ENCODE measurements around the gene DMD. TPM values are rescaled to one million over a fixed set of nuclear protein-coding genes. Genes with fewer than 3 reads are reported as not detected.

The DMD gene
- total and polyA plus RNA-seq, 2 donors (not counting 1 experiment from before 2014, with no cell fraction given): 2.0 to 51.8 TPM

DNA sequence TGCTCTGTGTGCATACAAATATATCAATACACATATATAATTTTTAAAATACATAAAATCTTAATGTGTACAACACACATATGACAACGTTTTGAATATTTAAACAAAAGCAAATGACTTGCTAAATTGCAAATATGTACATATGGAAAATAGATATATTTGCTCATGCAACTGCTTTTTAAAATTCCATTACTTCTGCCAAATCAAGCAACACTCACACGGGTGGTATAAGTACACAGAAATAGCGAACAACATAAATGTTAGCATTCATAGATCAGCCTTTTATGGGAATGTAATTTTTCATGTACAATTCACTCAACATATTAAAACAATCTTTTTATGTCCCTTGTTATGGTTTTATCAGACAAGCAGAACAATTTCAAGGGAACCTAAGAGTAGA, 116.3 kb downstream of the DMD start:
- Histone ChIP-seq H2AFZ (ENCODE audit: insufficient read depth, low read depth, low read length, poor library complexity, severe bottlenecking) (no peak overlapping the region), H3K4me2 (replicated peaks; ENCODE audit: low read depth, low read length, poor library complexity, severe bottlenecking) (no peak overlapping the region), H3K36me3 (replicated peaks in 1 of 2; ENCODE audit: control extremely low read depth in 1 of 2, control insufficient read depth in 1 of 2, extremely low read depth in 1 of 2, insufficient read depth in 2 of 2, low read length in 1 of 2) (no peaks in the 10 kb centered on the region), H3K79me2 (ENCODE audit: control insufficient read depth, insufficient read depth, low read length) (no peaks in the 10 kb centered on the region), H3K27ac (ENCODE audit: low read length in 2 of 2) (no peak overlapping the region), H3K4me3 (ENCODE audit: control extremely low read depth in 1 of 5, extremely low read depth in 1 of 5, insufficient read depth in 1 of 5, low read depth in 2 of 5, low read length in 4 of 5) (no peak overlapping the region), H3K9me3 (ENCODE audit: control extremely low read depth in 1 of 3, control insufficient read depth in 2 of 3, insufficient read depth in 1 of 3, low read length in 2 of 3) (no peaks in the 10 kb centered on the region), H3K27me3 (replicated peaks in 1 of 4; ENCODE audit: control extremely low read depth in 1 of 4, control insufficient read depth in 3 of 4, insufficient read depth in 4 of 4, low read length in 3 of 4) (no peaks in the 10 kb centered on the region), H3K4me1 (ENCODE audit: control insufficient read depth in 2 of 2, insufficient read depth in 2 of 2, low read length in 2 of 2) (no peaks in the 10 kb centered on the region), H3K9ac (ENCODE audit: low read length) (no peak overlapping the region), H4K20me1 (ENCODE audit: control insufficient read depth, insufficient read depth, low read length, poor library complexity, severe bottlenecking) (no peaks in the 10 kb centered on the region)
- no peak for ATAC-seq (ENCODE audit: low read depth)
- ChIA-PET CTCF (no interaction called here), POLR2A (no interaction called here)
- no peaks in the 10 kb centered on the region for H3K9me3 Mint-ChIP-seq (ENCODE audit: insufficient read depth)
- H3K4me3 Mint-ChIP-seq: no peak overlapping the region
- DNase-seq: no peak
- H3K27me3 Mint-ChIP-seq: no peaks in the 10 kb centered on the region
- intact Hi-C loops (cut with micrococcal nuclease): no loop called here
- H3K4me1 Mint-ChIP-seq: no peaks in the 10 kb centered on the region
- TF ChIP-seq CTCF (IDR thresholded peaks at IDR 0.05): no peak
- no peak for TF ChIP-seq EZH2 (IDR thresholded peaks at IDR 0.05; ENCODE audit: borderline replicate concordance, insufficient read depth, low read depth, low read length, poor library complexity, severe bottlenecking)
- H3K27ac Mint-ChIP-seq: no peak overlapping the region
- no CpG with 5 or more reads among the region's 3 CpGs for WGBS (ENCODE audit: insufficient coverage)

DNA sequence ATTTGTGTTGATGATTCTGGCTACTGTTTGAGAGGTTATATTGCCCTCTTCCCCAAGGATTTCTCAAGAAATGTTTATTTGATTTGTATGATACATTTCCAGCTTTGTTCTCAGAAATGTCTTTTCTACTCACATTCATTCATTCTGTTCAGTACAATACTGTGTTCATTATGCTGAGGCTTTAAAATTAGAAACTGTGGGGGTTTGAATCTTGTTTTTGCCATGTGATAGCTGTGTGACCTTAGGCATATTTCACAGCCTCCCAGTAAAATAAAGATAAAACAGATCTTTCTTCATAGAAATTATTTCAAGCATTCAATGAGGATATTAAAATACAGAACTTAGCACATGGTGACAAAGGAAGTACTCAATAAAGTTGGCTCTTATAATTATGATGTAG, 123.9 kb downstream of the DMD start:
- H3K9ac ChIP-seq (ENCODE audit: low read length): no peak overlapping the region
- H3K4me2 ChIP-seq (replicated peaks; ENCODE audit: low read depth, low read length, poor library complexity, severe bottlenecking): no peak overlapping the region
- no peaks in the 10 kb centered on the region for H3K4me1 ChIP-seq (ENCODE audit: control insufficient read depth in 2 of 2, insufficient read depth in 2 of 2, low read length in 2 of 2)
- no peak overlapping the region for H3K27ac ChIP-seq (ENCODE audit: low read length in 2 of 2)
- TF ChIP-seq CTCF (IDR thresholded peaks at IDR 0.05) (no peak), EZH2 (IDR thresholded peaks at IDR 0.05; ENCODE audit: borderline replicate concordance, insufficient read depth, low read depth, low read length, poor library complexity, severe bottlenecking) (no peak)
- H3K4me3 Mint-ChIP-seq: no peak overlapping the region
- no peaks in the 10 kb centered on the region for H3K36me3 ChIP-seq (replicated peaks in 1 of 2; ENCODE audit: control extremely low read depth in 1 of 2, control insufficient read depth in 1 of 2, extremely low read depth in 1 of 2, insufficient read depth in 2 of 2, low read length in 1 of 2)
- H3K9me3 Mint-ChIP-seq (ENCODE audit: insufficient read depth): no peaks in the 10 kb centered on the region
- H3K4me1 Mint-ChIP-seq: no peaks in the 10 kb centered on the region
- no peak for ATAC-seq (ENCODE audit: low read depth)
- H4K20me1 ChIP-seq (ENCODE audit: control insufficient read depth, insufficient read depth, low read length, poor library complexity, severe bottlenecking): no peaks in the 10 kb centered on the region
- CTCF ChIA-PET: no interaction called here
- H3K27me3 Mint-ChIP-seq: no peaks in the 10 kb centered on the region
- no peaks in the 10 kb centered on the region for H3K79me2 ChIP-seq (ENCODE audit: control insufficient read depth, insufficient read depth, low read length)
- DNase-seq: no peak
- intact Hi-C loops (cut with micrococcal nuclease): no loop called here
- H3K9me3 ChIP-seq (ENCODE audit: control extremely low read depth in 1 of 3, control insufficient read depth in 2 of 3, insufficient read depth in 1 of 3, low read length in 2 of 3): no peaks in the 10 kb centered on the region
- POLR2A ChIA-PET: no interaction called here
- H2AFZ ChIP-seq (ENCODE audit: insufficient read depth, low read depth, low read length, poor library complexity, severe bottlenecking): no peak overlapping the region
- H3K27ac Mint-ChIP-seq: no peak overlapping the region
- H3K27me3 ChIP-seq (replicated peaks in 1 of 4; ENCODE audit: control extremely low read depth in 1 of 4, control insufficient read depth in 3 of 4, insufficient read depth in 4 of 4, low read length in 3 of 4): no peaks in the 10 kb centered on the region
- no peak overlapping the region for H3K4me3 ChIP-seq (ENCODE audit: control extremely low read depth in 1 of 5, extremely low read depth in 1 of 5, insufficient read depth in 1 of 5, low read depth in 2 of 5, low read length in 4 of 5)
